A673 (cell line): ENCODE results near the gene ARHGAP1. TPM values are rescaled to one million over a fixed set of nuclear protein-coding genes. Genes with fewer than 3 reads are reported as not detected.

ENCODE experiments used
- BruUV-seq: library from RNA; stranded (reverse); fragments of 400-500 nt; replicated peaks from 2 replicates; lab custom pipeline; 2021; lab: Mats Ljungman, UMichigan
- CTCF ChIA-PET: fragments of 300-600 bp; sonication (Branson Sonifier 250); formaldehyde crosslinking; loops from one replicate; lab custom pipeline; 2022; ENCODE audit warnings: antibody characterized with exemption; lab: Charles Lee
- POLR2A ChIA-PET: fragments of 300-600 bp; sonication (Branson Sonifier 250); formaldehyde crosslinking; loops from one replicate; lab custom pipeline; 2022; ENCODE audit warnings: antibody characterized with exemption; ENCODE audit not compliant: low non-redundant PET; lab: Charles Lee
- DNase-seq: peaks from one replicate; pipeline ENCODE4 v3.0.0-alpha.2; 2015; ENCODE audit warnings: low spot score
- H3K27ac ChIP-seq: fragments of 200-600 bp; sonication (generic); 2 replicates; pipeline ENCODE4 v1.5.1; 2016; ENCODE audit warnings: mixed run types, low read depth, mild to moderate bottlenecking, mixed read lengths, antibody characterized with exemption, low read length; ENCODE audit not compliant: poor library complexity, severe bottlenecking
- H3K27me3 ChIP-seq: fragments of 200-600 bp; sonication (generic); replicated peaks from 2 replicates; pipeline ENCODE4 v1.6.1; 2017; ENCODE audit warnings: mixed run types, low read depth, mild to moderate bottlenecking, mixed read lengths, antibody characterized with exemption, low read length; ENCODE audit not compliant: insufficient read depth, poor library complexity
- H3K36me3 ChIP-seq: fragments of 200-600 bp; sonication (generic); 2 replicates; pipeline ENCODE4 v1.6.1; 2016; ENCODE audit warnings: mixed run types, mild to moderate bottlenecking, mixed read lengths, antibody characterized with exemption, low read length; ENCODE audit not compliant: insufficient read depth, poor library complexity, severe bottlenecking
- H3K4me1 ChIP-seq: fragments of 200-600 bp; sonication (generic); 2 replicates; pipeline ENCODE4 v1.6.1; 2017; ENCODE audit warnings: mixed run types, mild to moderate bottlenecking, mixed read lengths, antibody characterized with exemption, low read length; ENCODE audit not compliant: insufficient read depth, poor library complexity, severe bottlenecking
- H3K4me3 ChIP-seq: fragments of 200-600 bp; sonication (generic); 2 replicates; pipeline ENCODE4 v1.5.1; 2016; ENCODE audit warnings: low read depth, mixed run types, mild to moderate bottlenecking, mixed read lengths, low read length; ENCODE audit not compliant: poor library complexity, severe bottlenecking
- H3K9me3 ChIP-seq: fragments of 200-600 bp; sonication (generic); 2 replicates; pipeline ENCODE4 v1.6.1; 2016; ENCODE audit warnings: mixed run types, low read depth, mild to moderate bottlenecking, mixed read lengths, antibody characterized with exemption, low read length; ENCODE audit not compliant: poor library complexity, severe bottlenecking
- EZH2 ChIP-seq: fragments of 200-600 bp; sonication (generic); IDR thresholded peaks from 2 replicates; pipeline ENCODE4 v1.6.1; 2017; ENCODE audit warnings: borderline replicate concordance, low read depth, mild to moderate bottlenecking, mixed read lengths, antibody characterized with exemption, low read length; ENCODE audit not compliant: poor library complexity, severe bottlenecking
- intact Hi-C: fragments of 100-400 bp; cut with micrococcal nuclease; formaldehyde crosslinking; loops from one replicate; pipeline ENCODE4 v1.10.0; 2022; ENCODE audit not compliant: unreplicated experiment
- total RNA-seq: library from RNA; stranded (reverse); gene quantifications from 2 replicates; pipeline ENCODE4 v1.2.3, GENCODE V29; 2021
- TF ChIP-seq, protein P1 (sequence below): fragments of 300-800, 200-600 bp; sonication (generic); conservative IDR thresholded peaks from 2 replicates; pipeline ENCODE4 v1.5.1; 2017; ENCODE audit warnings: low read depth, mild to moderate bottlenecking, antibody characterized with exemption, low read length, moderate library complexity, mixed read lengths

The ARHGAP1 gene
- total RNA-seq, 1 experiment from 2014 or later, result 89.3 TPM

- BruUV-seq, result no TSS peak
- Histone ChIP-seq H3K27me3 (no peaks in the 10 kb centered on the region), H3K36me3 (peaks cover 49% of the 10 kb centered on the region), H3K4me3 (no peak overlapping the region), H3K27ac (peak overlapping the region; percentile 28), H3K9me3 (no peaks in the 10 kb centered on the region), H3K4me1 (no peaks in the 10 kb centered on the region)
- no peak for TF ChIP-seq EZH2
- TF ChIP-seq, protein P1, sequence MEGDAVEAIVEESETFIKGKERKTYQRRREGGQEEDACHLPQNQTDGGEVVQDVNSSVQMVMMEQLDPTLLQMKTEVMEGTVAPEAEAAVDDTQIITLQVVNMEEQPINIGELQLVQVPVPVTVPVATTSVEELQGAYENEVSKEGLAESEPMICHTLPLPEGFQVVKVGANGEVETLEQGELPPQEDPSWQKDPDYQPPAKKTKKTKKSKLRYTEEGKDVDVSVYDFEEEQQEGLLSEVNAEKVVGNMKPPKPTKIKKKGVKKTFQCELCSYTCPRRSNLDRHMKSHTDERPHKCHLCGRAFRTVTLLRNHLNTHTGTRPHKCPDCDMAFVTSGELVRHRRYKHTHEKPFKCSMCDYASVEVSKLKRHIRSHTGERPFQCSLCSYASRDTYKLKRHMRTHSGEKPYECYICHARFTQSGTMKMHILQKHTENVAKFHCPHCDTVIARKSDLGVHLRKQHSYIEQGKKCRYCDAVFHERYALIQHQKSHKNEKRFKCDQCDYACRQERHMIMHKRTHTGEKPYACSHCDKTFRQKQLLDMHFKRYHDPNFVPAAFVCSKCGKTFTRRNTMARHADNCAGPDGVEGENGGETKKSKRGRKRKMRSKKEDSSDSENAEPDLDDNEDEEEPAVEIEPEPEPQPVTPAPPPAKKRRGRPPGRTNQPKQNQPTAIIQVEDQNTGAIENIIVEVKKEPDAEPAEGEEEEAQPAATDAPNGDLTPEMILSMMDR, result no peak
- no peak for DNase-seq
- CTCF ChIA-PET, result no interaction called here
- intact Hi-C loops, result no loop called here
- POLR2A ChIA-PET, result no interaction called here
Measured at GRCh38 chr11:46675288-46675851, 25.0 kb downstream of the ARHGAP1 start.

DNA sequence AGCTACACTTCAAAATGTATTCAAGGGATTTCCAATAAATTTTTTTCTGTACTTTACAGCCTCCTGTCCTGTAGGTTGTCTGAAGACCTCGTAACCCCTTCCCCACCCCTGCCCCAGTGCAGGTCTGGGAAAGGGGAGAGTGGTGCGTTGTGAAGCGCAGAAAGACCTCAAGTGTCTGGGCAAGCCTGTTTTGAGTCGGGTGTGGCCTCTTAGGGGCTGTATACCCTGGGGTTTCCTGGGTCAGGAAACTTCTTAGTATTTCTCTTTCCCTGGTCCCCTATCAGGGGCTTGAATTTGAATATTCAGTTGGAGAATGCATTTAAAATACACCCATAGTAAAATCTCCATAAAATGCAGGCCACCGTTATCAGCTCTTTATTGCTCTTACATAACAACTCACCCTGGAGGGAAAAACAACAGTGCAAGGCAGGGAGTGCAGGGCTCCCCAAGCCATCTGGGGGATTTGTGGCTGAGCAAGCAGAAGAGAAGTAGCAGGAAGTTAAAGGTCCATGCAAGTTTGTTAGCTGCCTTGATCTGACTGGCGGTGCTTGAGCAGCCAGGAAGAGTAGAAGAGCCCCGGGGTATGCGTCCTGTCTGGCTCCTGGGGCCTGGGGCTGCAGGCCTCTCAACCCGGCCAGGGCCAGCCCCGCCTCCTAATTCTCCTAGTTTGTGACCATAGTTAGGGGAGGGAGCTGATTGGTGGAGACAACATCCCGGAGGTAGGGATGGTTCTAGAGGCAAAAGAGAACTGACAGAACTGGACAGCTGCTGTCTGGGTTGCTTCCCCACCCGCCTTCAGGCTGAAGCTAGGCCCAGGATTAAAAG, 25.7 kb downstream of the ARHGAP1 start:
- Histone ChIP-seq H3K4me3 (no peak overlapping the region), H3K4me1 (no peaks in the 10 kb centered on the region), H3K9me3 (no peaks in the 10 kb centered on the region), H3K36me3 (peaks cover 46% of the 10 kb centered on the region), H3K27ac (peak overlapping the region; percentile 9), H3K27me3 (no peaks in the 10 kb centered on the region)
- ChIA-PET CTCF (no interaction called here), POLR2A (no interaction called here)
- TF ChIP-seq EZH2, result no peak
- TF ChIP-seq, protein P1, result no peak
- no TSS peak for BruUV-seq
- DNase-seq, result no peak
- intact Hi-C loops, result no loop called here

DNA sequence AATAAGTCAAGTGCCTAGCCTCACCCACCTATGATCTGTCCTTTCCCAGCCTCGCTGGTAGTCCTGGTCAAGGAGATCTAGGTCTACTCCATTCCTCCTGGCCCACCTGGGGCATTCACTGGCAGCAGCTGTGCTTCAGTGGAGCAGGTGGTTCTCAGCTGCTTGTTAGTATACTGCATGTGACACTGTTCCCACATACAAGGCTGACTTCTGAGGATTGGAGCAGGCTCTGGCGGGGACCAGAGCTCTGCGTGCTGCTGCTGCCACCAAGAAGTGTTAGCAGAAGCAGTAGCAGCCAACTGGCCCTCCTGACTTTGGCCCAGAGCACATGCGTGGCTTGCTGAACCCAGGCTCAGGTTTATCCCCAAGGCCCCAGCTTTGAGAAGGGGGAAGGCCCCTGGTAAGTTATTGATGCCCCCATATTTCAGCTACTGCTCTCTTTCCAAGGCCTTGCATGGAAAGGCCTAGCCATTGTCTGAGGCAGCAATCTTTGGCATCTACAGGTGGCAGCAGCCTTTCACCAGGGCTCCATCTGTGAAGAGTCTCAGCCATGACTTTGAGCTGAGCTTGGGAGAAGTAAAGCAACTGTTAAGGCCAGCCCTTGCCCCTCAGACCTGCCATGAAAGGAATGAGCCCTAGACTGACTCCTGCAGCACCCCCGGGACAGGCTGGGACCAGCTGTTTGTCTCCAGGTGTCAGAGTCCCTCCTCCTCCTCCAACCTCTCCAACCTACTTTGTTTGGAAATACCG, 26.5 kb downstream of the ARHGAP1 start:
- H3K36me3 ChIP-seq, result peaks cover 45% of the 10 kb centered on the region
- no peak for DNase-seq
- ChIA-PET CTCF (no interaction called here), POLR2A (interaction anchor here (0.6 kb wide), 1 partner anchor 64 kb away, joined by 22 read pairs; no protein-coding TSS in a partner anchor)
- H3K27me3 ChIP-seq, result no peaks in the 10 kb centered on the region
- intact Hi-C loops, result no loop called here
- TF ChIP-seq, protein P1, result no peak
- no peak for TF ChIP-seq EZH2
- H3K4me1 ChIP-seq, result no peaks in the 10 kb centered on the region
- peak overlapping the region; percentile 9 for H3K27ac ChIP-seq
- H3K4me3 ChIP-seq, result no peak overlapping the region
- H3K9me3 ChIP-seq, result no peaks in the 10 kb centered on the region
- no TSS peak for BruUV-seq
